ENCODE data around the gene FAH.

FAH gene

GRCh38 chr15:80173022-80173759 is 20.4 kb downstream of the FAH start:
- peak; percentile 76 for DNase-seq (ENCODE audit: low spot score)

- DNase-seq (ENCODE audit: low spot score), result no peak
Observed at GRCh38 chr15:80174017-80174746, 21.4 kb downstream of the FAH start.

- DNase-seq (ENCODE audit: low spot score), result no peak
Observed at GRCh38 chr15:80175436-80175835, 22.6 kb downstream of the FAH start.

- DNase-seq (ENCODE audit: low spot score), result no peak
Observed at GRCh38 chr15:80176443-80176842, 23.6 kb downstream of the FAH start.

GRCh38 chr15:80177156-80177555 is 24.4 kb downstream of the FAH start:
- DNase-seq (ENCODE audit: low spot score), result no peak

GRCh38 chr15:80179025-80179759 is 26.4 kb downstream of the FAH start:
- no peak for DNase-seq (ENCODE audit: low spot score)

GRCh38 chr15:80179935-80180334 is 27.1 kb downstream of the FAH start:
- DNase-seq (ENCODE audit: low spot score), result no peak

- no peak for DNase-seq (ENCODE audit: low spot score)
Observed at GRCh38 chr15:80180468-80180867, 27.7 kb downstream of the FAH start.

GRCh38 chr15:80180986-80181385 is 28.2 kb downstream of the FAH start:
- no peak for DNase-seq (ENCODE audit: low spot score)

- DNase-seq (ENCODE audit: low spot score), result no peak
Observed at GRCh38 chr15:80182611-80183261, 29.9 kb downstream of the FAH start.

GRCh38 chr15:80183306-80183705 is 30.5 kb downstream of the FAH start:
- no peak for DNase-seq (ENCODE audit: low spot score)

GRCh38 chr15:80183886-80184285 is 31.1 kb downstream of the FAH start:
- no peak for DNase-seq (ENCODE audit: low spot score)

- no peak for DNase-seq (ENCODE audit: low spot score)
Observed at GRCh38 chr15:80184554-80184953, 31.8 kb downstream of the FAH start.

- no peak for DNase-seq (ENCODE audit: low spot score)
Observed at GRCh38 chr15:80185152-80185551, 32.4 kb downstream of the FAH start.

- DNase-seq (ENCODE audit: low spot score), result no peak
Observed at GRCh38 chr15:80186066-80186465, 33.3 kb downstream of the FAH start.

GRCh38 chr15:80186597-80186996 is 33.8 kb downstream of the FAH start:
- no peak for DNase-seq (ENCODE audit: low spot score)

GRCh38 chr15:80188251-80188650 is 35.5 kb downstream of the FAH start:
- no peak for DNase-seq (ENCODE audit: low spot score)

GRCh38 chr15:80191198-80191597 is 38.4 kb downstream of the FAH start:
- no peak for DNase-seq (ENCODE audit: low spot score)

GRCh38 chr15:80191897-80192595 is 39.2 kb downstream of the FAH start:
- DNase-seq (ENCODE audit: low spot score), result no peak

- no peak for DNase-seq (ENCODE audit: low spot score)
Observed at GRCh38 chr15:80194186-80194585, 41.4 kb downstream of the FAH start.

GRCh38 chr15:80194914-80195313 is 42.1 kb downstream of the FAH start:
- no peak for DNase-seq (ENCODE audit: low spot score)

GRCh38 chr15:80199366-80199765 is 46.6 kb downstream of the FAH start:
- DNase-seq (ENCODE audit: low spot score), result no peak

All from hematopoietic multipotent progenitor cell treated with erythropoietin and hydrocortisone succinate and interleukin-3 and kit ligand, for 15 days (in vitro differentiated cells).